Prostate gland (tissue), 2 donors: ENCODE data around the gene NAGPA. TPM values are rescaled to one million over a fixed set of nuclear protein-coding genes. Genes with fewer than 3 reads are reported as not detected.

ENCODE experiments used
- DNase-seq: peaks from one replicate; pipeline ENCODE4 v3.0.0-alpha.2; 2019; ENCODE audit warnings: low spot score
- H3K27ac ChIP-seq, 2 donors: fragments of 200-600 bp; sonication (generic); 2 replicates each; pipeline ENCODE4 v1.5.1; 2017 to 2019
- H3K27me3 ChIP-seq: fragments of 200-600 bp; sonication (generic); replicated peaks from 2 replicates; pipeline ENCODE4 v1.5.1; 2019; ENCODE audit not compliant: insufficient read depth
- H3K36me3 ChIP-seq, 2 donors: fragments of 200-600 bp; sonication (generic); 1 replicate in 1 of 2; 2 replicates in 1 of 2; pipeline versions ENCODE4 v1.5.1 to v1.8.1; 2017 to 2019
- H3K4me1 ChIP-seq: fragments of 200-600 bp; sonication (generic); replicated peaks from 2 replicates; pipeline ENCODE4 v1.5.1; 2019
- H3K4me3 ChIP-seq, 2 donors: fragments of 200-600 bp; sonication (generic); 2 replicates each; pipeline ENCODE4 v1.5.1; 2017 to 2019
- H3K9me3 ChIP-seq: fragments of 200-600 bp; sonication (generic); 2 replicates; pipeline ENCODE4 v1.5.1; 2017
- POLR2A ChIP-seq: fragments of 450-650 bp; IDR thresholded peaks from one replicate; pipeline ENCODE4 v1.6.1; 2016; ENCODE audit warnings: antibody characterized with exemption, mild to moderate bottlenecking
- POLR2AphosphoS5 ChIP-seq: sonication (generic); formaldehyde crosslinking; IDR thresholded peaks from one replicate; pipeline ENCODE4 v1.6.1; 2017; ENCODE audit warnings: antibody characterized with exemption
- WGBS: methylation state at CpG from one replicate; pipeline ENCODE4 v1.1.5; 2018; 5-methylcytosine and 5-hydroxymethylcytosine counted together
- intact Hi-C: fragments of 100-400 bp; cut with DNase I; formaldehyde crosslinking; loops from one replicate; pipeline ENCODE4 v1.14.2; 2022
- total RNA-seq, 2 donors: library from RNA; depleted of rRNA; stranded (reverse); fragments of >200 nt; gene quantifications; one replicate each; pipeline ENCODE4 v1.1.0, GENCODE V29; 2016
- TF ChIP-seq, protein P1 (sequence below), 4 experiments: fragments of 200-600 bp in 2 of 4; fragments of 450-650 bp in 2 of 4; sonication (generic) in 2 of 4; IDR thresholded peaks; 1 replicate in 3 of 4; 2 replicates in 1 of 4; pipeline ENCODE4 v1.5.1; 2016 to 2019; ENCODE audit warnings: antibody characterized with exemption in 4 of 4, mild to moderate bottlenecking in 2 of 4, moderate library complexity in 2 of 4

The NAGPA gene
- total RNA-seq, 2 donors from 2014 or later, result 29.1 to 32.3 TPM

DNA sequence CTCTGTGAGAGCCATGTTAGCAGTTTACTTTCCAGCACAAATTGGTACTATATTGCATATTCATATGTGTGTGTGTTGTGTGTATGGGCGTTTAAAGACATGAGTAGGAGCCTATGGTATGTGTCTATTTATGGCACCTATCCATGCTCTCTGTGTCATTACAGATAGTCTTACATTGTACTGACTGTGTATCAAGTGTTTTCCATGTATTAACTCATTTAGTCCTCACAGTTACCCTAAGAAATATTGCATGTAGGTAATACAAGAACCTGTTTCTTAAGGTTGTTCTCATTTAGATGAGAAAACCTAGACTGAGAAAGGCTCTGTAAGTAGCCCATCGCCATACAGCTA is 39.5 kb upstream of the NAGPA start:
- Histone ChIP-seq H3K4me1 (no peaks in the 10 kb centered on the region), H3K9me3 (no peaks in the 10 kb centered on the region), H3K36me3 (no peaks in the 10 kb centered on the region), H3K27me3 (no peaks in the 10 kb centered on the region), H3K27ac (no peak overlapping the region), H3K4me3 (no peak overlapping the region)
- intact Hi-C loops, result no loop called here
- WGBS, result 82% methylated on average over 2 of the region's 2 CpGs
- no peak for TF ChIP-seq POLR2AphosphoS5
- TF ChIP-seq POLR2A, result no peak
- TF ChIP-seq, protein P1, sequence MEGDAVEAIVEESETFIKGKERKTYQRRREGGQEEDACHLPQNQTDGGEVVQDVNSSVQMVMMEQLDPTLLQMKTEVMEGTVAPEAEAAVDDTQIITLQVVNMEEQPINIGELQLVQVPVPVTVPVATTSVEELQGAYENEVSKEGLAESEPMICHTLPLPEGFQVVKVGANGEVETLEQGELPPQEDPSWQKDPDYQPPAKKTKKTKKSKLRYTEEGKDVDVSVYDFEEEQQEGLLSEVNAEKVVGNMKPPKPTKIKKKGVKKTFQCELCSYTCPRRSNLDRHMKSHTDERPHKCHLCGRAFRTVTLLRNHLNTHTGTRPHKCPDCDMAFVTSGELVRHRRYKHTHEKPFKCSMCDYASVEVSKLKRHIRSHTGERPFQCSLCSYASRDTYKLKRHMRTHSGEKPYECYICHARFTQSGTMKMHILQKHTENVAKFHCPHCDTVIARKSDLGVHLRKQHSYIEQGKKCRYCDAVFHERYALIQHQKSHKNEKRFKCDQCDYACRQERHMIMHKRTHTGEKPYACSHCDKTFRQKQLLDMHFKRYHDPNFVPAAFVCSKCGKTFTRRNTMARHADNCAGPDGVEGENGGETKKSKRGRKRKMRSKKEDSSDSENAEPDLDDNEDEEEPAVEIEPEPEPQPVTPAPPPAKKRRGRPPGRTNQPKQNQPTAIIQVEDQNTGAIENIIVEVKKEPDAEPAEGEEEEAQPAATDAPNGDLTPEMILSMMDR (IDR thresholded peaks at IDR 0.05), result no peak
- DNase-seq, result no peak

DNA sequence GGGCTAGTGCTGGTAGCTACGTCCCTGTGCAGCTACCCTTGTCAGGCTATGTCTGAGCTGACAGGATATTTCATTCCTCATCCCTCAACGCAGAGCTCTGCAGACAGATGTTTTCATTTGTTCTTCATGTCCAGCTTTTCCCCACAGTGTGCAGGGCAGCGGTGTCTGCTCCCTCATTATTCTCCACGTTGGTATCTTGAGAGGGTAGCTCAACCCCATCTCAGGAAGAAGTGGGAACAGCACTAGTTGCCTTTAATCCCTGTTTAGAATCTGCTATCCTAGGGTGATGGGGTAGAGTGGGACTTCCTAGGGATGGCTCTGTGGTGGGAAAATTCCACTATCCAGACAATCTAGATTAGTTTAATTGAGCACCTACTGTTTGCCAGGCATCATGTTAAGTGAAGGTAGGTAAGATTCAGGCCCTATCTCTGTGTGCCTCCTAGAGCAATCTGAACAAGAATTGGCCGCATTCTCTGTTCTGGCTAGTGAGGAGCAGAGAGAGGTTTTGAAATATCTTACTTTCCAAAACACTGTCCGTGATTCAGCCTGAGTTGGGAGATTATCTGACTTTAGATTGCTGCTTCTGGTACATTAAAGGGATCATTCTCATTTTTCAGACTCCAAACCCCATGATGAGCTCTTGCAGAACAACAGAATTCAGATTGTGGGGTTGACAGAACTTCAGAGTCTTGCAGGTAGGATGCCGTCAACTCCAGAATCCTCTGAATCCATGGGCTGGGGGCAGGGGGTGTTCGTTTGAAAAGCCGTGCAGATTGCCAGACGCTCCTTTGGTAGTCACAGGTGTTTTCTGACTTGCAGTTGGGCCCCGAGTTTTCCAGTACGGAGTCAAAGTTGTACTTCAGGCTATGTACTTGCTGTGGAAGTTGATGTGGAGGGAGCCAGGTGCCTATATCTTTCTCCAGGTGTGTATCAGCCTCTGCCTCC is 38.9 kb upstream of the NAGPA start:
- Histone ChIP-seq H3K9me3 (no peaks in the 10 kb centered on the region), H3K27ac (peak overlapping the region; percentile 60 to 70), H3K4me1 (no peaks in the 10 kb centered on the region), H3K4me3 (peak overlapping the region; percentile 68 to 85), H3K27me3 (no peaks in the 10 kb centered on the region), H3K36me3 (no peaks in the 10 kb centered on the region)
- 60% methylated on average over 12 of the region's 12 CpGs for WGBS
- TF ChIP-seq POLR2AphosphoS5 (no peak), POLR2A (no peak)
- TF ChIP-seq, protein P1 (IDR thresholded peaks at IDR 0.05), result no peak
- intact Hi-C loops, result no loop called here
- no peak for DNase-seq

DNA sequence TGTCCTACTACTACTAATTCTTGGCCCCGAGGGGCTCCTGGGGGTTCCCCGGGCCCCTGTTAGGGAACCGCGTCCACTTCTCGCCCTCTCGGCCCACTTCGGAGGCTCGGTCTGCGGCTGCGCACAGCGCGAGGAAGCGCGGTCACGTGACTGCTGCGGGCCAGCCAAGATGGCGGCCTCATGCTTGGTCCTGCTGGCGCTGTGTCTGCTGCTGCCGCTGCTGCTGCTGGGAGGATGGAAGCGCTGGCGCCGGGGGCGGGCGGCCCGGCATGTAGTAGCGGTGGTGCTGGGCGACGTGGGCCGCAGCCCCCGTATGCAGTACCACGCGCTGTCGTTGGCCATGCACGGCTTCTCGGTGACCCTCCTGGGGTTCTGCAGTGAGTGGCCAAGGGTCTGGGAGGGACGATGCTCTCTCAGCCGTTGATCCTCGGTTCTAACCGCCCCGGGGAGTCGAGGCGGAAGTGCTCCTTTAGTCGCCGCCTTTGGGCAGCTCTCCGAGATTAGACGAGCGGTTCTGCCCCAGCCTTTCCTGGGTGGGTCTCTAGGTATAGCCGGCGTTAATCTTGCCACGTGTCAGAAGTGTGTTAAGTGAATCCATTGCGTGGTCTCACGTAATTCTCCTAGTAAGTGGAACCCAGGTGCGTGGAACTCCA is 38.1 kb upstream of the NAGPA start, which contains the start of gene ALG1:
Gene ALG1, plus strand, starts transcription at position 163 of the 653 bp plus-strand sequence. Its CDS starts 7 bp downstream, at position 170.
- no peaks in the 10 kb centered on the region for H3K36me3 ChIP-seq
- WGBS, result 1% methylated on average over 52 of the region's 53 CpGs
- peak within 1 kb of the TSS; percentile 60 to 70 for H3K27ac ChIP-seq
- no peaks in the 10 kb centered on the region for H3K4me1 ChIP-seq
- TF ChIP-seq, protein P1 (IDR thresholded peaks at IDR 0.05), result peak in 1 of 4 experiments; percentile 25
- TF ChIP-seq POLR2A (peak; percentile 53), POLR2AphosphoS5 (peak; percentile 96)
- H3K4me3 ChIP-seq, result peak within 1 kb of the TSS; percentile 68 to 85
- intact Hi-C loops, result no loop called here
- no peaks in the 10 kb centered on the region for H3K9me3 ChIP-seq
- DNase-seq, result peak; percentile 85
- no peaks in the 10 kb centered on the region for H3K27me3 ChIP-seq

DNA sequence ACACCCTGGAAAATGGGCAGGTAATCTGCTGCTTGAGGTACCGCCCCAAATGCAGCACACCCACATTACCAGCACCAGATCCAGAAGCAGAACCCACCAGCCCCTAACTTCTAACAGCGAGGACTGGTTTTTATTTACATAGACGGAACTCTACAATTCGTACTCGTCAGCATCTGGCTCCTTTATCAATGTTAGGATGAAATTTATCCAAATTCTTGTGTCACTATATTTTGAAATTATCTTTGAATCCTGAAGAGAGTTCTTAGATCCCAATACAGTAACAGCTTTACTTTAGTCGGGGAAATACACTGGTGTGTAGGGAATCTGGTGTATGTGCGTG is 37.6 kb upstream of the NAGPA start:
- no peaks in the 10 kb centered on the region for H3K36me3 ChIP-seq
- intact Hi-C loops, result no loop called here

More for the DNA sequence above, 37.6 kb upstream of the NAGPA start:
- TF ChIP-seq, protein P1 (IDR thresholded peaks at IDR 0.05), result no peak
- TF ChIP-seq POLR2A (no peak), POLR2AphosphoS5 (no peak)
- DNase-seq, result no peak
- H3K9me3 ChIP-seq, result no peaks in the 10 kb centered on the region
- 55% methylated on average over 7 of the region's 7 CpGs for WGBS
- H3K4me1 ChIP-seq, result no peaks in the 10 kb centered on the region
- no peaks in the 10 kb centered on the region for H3K27me3 ChIP-seq
- H3K27ac ChIP-seq, result peak overlapping the region; percentile 60 to 70
- peak overlapping the region; percentile 68 to 85 for H3K4me3 ChIP-seq
